ENCODE results near the gene PEX3.

PEX3 gene

GRCh38 chr6:143485967-143486366 lies 35.4 kb downstream of the PEX3 start:
- H3K4me3 ChIP-seq (ENCODE audit: low read depth, low read length), result no peak overlapping the region
- TF ChIP-seq CTCF (IDR thresholded peaks at IDR 0.05; ENCODE audit: low read depth, low read length), result no peak
- in situ Hi-C loops (cut with HindIII; ENCODE audit: low sequenced_read_pairs), result no loop called here
- no peak for DNase-seq (ENCODE audit: low read depth, low spot score)

- no peak for DNase-seq (ENCODE audit: low read depth, low spot score)
- in situ Hi-C loops (cut with HindIII; ENCODE audit: low sequenced_read_pairs), result no loop called here
- TF ChIP-seq CTCF (IDR thresholded peaks at IDR 0.05; ENCODE audit: low read depth, low read length), result no peak
- no peak overlapping the region for H3K4me3 ChIP-seq (ENCODE audit: low read depth, low read length)
Observed at GRCh38 chr6:143486752-143487151, 36.1 kb downstream of the PEX3 start.

GRCh38 chr6:143490244-143490643 lies 39.6 kb downstream of the PEX3 start:
- in situ Hi-C loops (cut with HindIII; ENCODE audit: low sequenced_read_pairs), result no loop called here
- no peak for DNase-seq (ENCODE audit: low read depth, low spot score)
- TF ChIP-seq CTCF (IDR thresholded peaks at IDR 0.05; ENCODE audit: low read depth, low read length), result no peak
- no peak overlapping the region for H3K4me3 ChIP-seq (ENCODE audit: low read depth, low read length)

GRCh38 chr6:143490775-143491174 lies 40.2 kb downstream of the PEX3 start:
- H3K4me3 ChIP-seq (ENCODE audit: low read depth, low read length), result no peak overlapping the region
- no peak for TF ChIP-seq CTCF (IDR thresholded peaks at IDR 0.05; ENCODE audit: low read depth, low read length)
- in situ Hi-C loops (cut with HindIII; ENCODE audit: low sequenced_read_pairs), result no loop called here
- no peak for DNase-seq (ENCODE audit: low read depth, low spot score)

GRCh38 chr6:143496974-143497373 lies 46.4 kb downstream of the PEX3 start:
- no peak overlapping the region for H3K4me3 ChIP-seq (ENCODE audit: low read depth, low read length)
- DNase-seq (ENCODE audit: low read depth, low spot score), result no peak
- no peak for TF ChIP-seq CTCF (IDR thresholded peaks at IDR 0.05; ENCODE audit: low read depth, low read length)
- in situ Hi-C loops (cut with HindIII; ENCODE audit: low sequenced_read_pairs), result no loop called here

GRCh38 chr6:143498428-143498827 lies 47.8 kb downstream of the PEX3 start:
- no peak for TF ChIP-seq CTCF (IDR thresholded peaks at IDR 0.05; ENCODE audit: low read depth, low read length)
- no peak overlapping the region for H3K4me3 ChIP-seq (ENCODE audit: low read depth, low read length)
- no peak for DNase-seq (ENCODE audit: low read depth, low spot score)
- in situ Hi-C loops (cut with HindIII; ENCODE audit: low sequenced_read_pairs), result no loop called here

GRCh38 chr6:143501851-143502250 lies 51.2 kb downstream of the PEX3 start:
- no peak for TF ChIP-seq CTCF (IDR thresholded peaks at IDR 0.05; ENCODE audit: low read depth, low read length)
- no peak for DNase-seq (ENCODE audit: low read depth, low spot score)
- no peak overlapping the region for H3K4me3 ChIP-seq (ENCODE audit: low read depth, low read length)
- in situ Hi-C loops (cut with HindIII; ENCODE audit: low sequenced_read_pairs), result no loop called here
